ENCODE measurements around the gene WDR18.

GRCh38 chr19:982567-983170 is 1.5 kb upstream of the WDR18 start:
- TF ChIP-seq, protein P1, sequence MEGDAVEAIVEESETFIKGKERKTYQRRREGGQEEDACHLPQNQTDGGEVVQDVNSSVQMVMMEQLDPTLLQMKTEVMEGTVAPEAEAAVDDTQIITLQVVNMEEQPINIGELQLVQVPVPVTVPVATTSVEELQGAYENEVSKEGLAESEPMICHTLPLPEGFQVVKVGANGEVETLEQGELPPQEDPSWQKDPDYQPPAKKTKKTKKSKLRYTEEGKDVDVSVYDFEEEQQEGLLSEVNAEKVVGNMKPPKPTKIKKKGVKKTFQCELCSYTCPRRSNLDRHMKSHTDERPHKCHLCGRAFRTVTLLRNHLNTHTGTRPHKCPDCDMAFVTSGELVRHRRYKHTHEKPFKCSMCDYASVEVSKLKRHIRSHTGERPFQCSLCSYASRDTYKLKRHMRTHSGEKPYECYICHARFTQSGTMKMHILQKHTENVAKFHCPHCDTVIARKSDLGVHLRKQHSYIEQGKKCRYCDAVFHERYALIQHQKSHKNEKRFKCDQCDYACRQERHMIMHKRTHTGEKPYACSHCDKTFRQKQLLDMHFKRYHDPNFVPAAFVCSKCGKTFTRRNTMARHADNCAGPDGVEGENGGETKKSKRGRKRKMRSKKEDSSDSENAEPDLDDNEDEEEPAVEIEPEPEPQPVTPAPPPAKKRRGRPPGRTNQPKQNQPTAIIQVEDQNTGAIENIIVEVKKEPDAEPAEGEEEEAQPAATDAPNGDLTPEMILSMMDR (IDR thresholded peaks at IDR 0.05; ENCODE audit: low read length): peak; percentile 84
- no peak for TF ChIP-seq EZH2 (optimal IDR thresholded peaks at IDR 0.05; ENCODE audit: low read depth, low read length)
- no peak for TF ChIP-seq EZH2phosphoT487 (IDR thresholded peaks at IDR 0.05; ENCODE audit: low read length)

Data from MM.1S (cell line).